SK-N-SH treated with all-trans-retinoic acid at 6 μM for 48 hours (cell line): ENCODE data around the gene TNS3.

Experiments used
- ARNTL ChIP-seq: fragments of 450-650 bp; formaldehyde crosslinking; IDR thresholded peaks from 2 replicates; pipeline ENCODE4 v1.5.0; 2020; ENCODE audit warnings: low read depth, mild to moderate bottlenecking, moderate library complexity, borderline replicate concordance
- BACH2 ChIP-seq: fragments of 250-450 bp; sonication (Bioruptor Pico); IDR thresholded peaks from 2 replicates; pipeline ENCODE4 v1.9.0; 2021; ENCODE audit warnings: mild to moderate bottlenecking, borderline replicate concordance
- CSDC2 ChIP-seq: fragments of 250-450 bp; sonication (Bioruptor Pico); IDR thresholded peaks from 2 replicates; pipeline ENCODE4 v1.5.0; 2020; ENCODE audit warnings: mild to moderate bottlenecking, moderate library complexity
- ISL1 ChIP-seq: fragments of 250-450 bp; sonication (Bioruptor Pico); IDR thresholded peaks from 2 replicates; pipeline ENCODE4 v2.1.2; 2022; ENCODE audit warnings: mild to moderate bottlenecking, moderate library complexity
- OSR1 ChIP-seq: fragments of 250-450 bp; sonication (Bioruptor Pico); IDR thresholded peaks from 2 replicates; pipeline ENCODE4 v1.8.0; 2022; ENCODE audit warnings: moderate library complexity, mild to moderate bottlenecking, inconsistent platforms
- PPARA ChIP-seq: fragments of 250-450 bp; sonication (Bioruptor Pico); IDR thresholded peaks from 2 replicates; pipeline ENCODE4 v1.5.0; 2020; ENCODE audit warnings: mild to moderate bottlenecking, borderline replicate concordance
- RARB ChIP-seq: fragments of 250-450 bp; sonication (Bioruptor Pico); IDR thresholded peaks from 2 replicates; pipeline ENCODE4 v1.8.0; 2021; ENCODE audit warnings: mild to moderate bottlenecking, moderate library complexity
- TCF4 ChIP-seq: fragments of 250-450 bp; sonication (Bioruptor Pico); IDR thresholded peaks from 2 replicates; pipeline ENCODE4 v1.8.0; 2021; ENCODE audit warnings: mild to moderate bottlenecking, moderate library complexity, borderline replicate concordance
- TOX ChIP-seq: fragments of 250-450 bp; sonication (Bioruptor Pico); IDR thresholded peaks from 2 replicates; pipeline ENCODE4 v1.8.0; 2021; ENCODE audit warnings: mild to moderate bottlenecking, moderate library complexity, borderline replicate concordance
- ZFP30 ChIP-seq: fragments of 450-650 bp; formaldehyde crosslinking; IDR thresholded peaks from 2 replicates; pipeline ENCODE4 v1.5.0; 2022; ENCODE audit warnings: mild to moderate bottlenecking, moderate library complexity
- ZNF8 ChIP-seq: fragments of 450-650 bp; formaldehyde crosslinking; IDR thresholded peaks from 2 replicates; pipeline ENCODE4 v1.5.0; 2020; ENCODE audit warnings: mild to moderate bottlenecking, moderate library complexity
- TF ChIP-seq, protein P1 (sequence below): fragments of 250-450 bp; sonication (Bioruptor Pico); IDR thresholded peaks from 2 replicates; pipeline ENCODE4 v1.8.0; 2020; ENCODE audit warnings: mild to moderate bottlenecking, moderate library complexity, borderline replicate concordance
- TF ChIP-seq, protein P2 (sequence below): fragments of 250-450 bp; sonication (Bioruptor Pico); IDR thresholded peaks from 2 replicates; pipeline ENCODE4 v1.5.0; 2020; ENCODE audit warnings: mild to moderate bottlenecking, moderate library complexity
- TF ChIP-seq, protein P3 (sequence below): fragments of 250-450 bp; sonication (Bioruptor Pico); IDR thresholded peaks from 2 replicates; pipeline ENCODE4 v1.8.0; 2021; ENCODE audit warnings: low read depth, mild to moderate bottlenecking, moderate library complexity, borderline replicate concordance

DNA sequence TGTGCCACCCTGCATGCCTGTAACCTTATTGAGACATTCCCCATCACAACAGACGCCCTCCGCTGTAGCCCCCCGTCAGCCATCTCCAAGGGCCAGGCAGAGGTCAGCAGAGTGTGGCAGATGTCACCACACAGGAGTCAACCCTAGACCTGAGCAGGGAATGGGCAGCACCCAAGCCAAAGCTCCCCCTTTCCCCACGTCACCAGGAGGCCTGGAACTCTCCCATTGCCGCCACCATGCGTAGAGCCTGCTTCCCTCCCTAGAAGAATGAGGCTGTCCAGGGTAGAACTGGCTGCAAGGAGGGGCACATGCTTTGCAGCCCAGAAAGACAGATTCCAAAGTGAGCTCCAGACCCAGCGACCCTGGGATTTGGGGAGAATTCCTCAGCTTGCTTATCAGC is 342.9 kb downstream of the TNS3 start:
- TF ChIP-seq, protein P1, sequence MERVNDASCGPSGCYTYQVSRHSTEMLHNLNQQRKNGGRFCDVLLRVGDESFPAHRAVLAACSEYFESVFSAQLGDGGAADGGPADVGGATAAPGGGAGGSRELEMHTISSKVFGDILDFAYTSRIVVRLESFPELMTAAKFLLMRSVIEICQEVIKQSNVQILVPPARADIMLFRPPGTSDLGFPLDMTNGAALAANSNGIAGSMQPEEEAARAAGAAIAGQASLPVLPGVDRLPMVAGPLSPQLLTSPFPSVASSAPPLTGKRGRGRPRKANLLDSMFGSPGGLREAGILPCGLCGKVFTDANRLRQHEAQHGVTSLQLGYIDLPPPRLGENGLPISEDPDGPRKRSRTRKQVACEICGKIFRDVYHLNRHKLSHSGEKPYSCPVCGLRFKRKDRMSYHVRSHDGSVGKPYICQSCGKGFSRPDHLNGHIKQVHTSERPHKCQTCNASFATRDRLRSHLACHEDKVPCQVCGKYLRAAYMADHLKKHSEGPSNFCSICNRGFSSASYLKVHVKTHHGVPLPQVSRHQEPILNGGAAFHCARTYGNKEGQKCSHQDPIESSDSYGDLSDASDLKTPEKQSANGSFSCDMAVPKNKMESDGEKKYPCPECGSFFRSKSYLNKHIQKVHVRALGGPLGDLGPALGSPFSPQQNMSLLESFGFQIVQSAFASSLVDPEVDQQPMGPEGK (CRISPR knock-in tag), result no peak
- TF ChIP-seq BACH2 (CRISPR knock-in tag) (no peak), ISL1 (CRISPR knock-in tag) (no peak), OSR1 (CRISPR knock-in tag) (no peak), RARB (no peak), CSDC2 (no peak), ARNTL (CRISPR knock-in tag) (no peak), PPARA (CRISPR knock-in tag) (no peak), ZNF8 (CRISPR knock-in tag) (no peak), TCF4 (CRISPR knock-in tag) (no peak), ZFP30 (no peak), TOX (CRISPR knock-in tag) (no peak)
- TF ChIP-seq, protein P2, sequence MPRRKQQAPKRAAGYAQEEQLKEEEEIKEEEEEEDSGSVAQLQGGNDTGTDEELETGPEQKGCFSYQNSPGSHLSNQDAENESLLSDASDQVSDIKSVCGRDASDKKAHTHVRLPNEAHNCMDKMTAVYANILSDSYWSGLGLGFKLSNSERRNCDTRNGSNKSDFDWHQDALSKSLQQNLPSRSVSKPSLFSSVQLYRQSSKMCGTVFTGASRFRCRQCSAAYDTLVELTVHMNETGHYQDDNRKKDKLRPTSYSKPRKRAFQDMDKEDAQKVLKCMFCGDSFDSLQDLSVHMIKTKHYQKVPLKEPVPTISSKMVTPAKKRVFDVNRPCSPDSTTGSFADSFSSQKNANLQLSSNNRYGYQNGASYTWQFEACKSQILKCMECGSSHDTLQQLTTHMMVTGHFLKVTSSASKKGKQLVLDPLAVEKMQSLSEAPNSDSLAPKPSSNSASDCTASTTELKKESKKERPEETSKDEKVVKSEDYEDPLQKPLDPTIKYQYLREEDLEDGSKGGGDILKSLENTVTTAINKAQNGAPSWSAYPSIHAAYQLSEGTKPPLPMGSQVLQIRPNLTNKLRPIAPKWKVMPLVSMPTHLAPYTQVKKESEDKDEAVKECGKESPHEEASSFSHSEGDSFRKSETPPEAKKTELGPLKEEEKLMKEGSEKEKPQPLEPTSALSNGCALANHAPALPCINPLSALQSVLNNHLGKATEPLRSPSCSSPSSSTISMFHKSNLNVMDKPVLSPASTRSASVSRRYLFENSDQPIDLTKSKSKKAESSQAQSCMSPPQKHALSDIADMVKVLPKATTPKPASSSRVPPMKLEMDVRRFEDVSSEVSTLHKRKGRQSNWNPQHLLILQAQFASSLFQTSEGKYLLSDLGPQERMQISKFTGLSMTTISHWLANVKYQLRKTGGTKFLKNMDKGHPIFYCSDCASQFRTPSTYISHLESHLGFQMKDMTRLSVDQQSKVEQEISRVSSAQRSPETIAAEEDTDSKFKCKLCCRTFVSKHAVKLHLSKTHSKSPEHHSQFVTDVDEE, result no peak
- TF ChIP-seq, protein P3, sequence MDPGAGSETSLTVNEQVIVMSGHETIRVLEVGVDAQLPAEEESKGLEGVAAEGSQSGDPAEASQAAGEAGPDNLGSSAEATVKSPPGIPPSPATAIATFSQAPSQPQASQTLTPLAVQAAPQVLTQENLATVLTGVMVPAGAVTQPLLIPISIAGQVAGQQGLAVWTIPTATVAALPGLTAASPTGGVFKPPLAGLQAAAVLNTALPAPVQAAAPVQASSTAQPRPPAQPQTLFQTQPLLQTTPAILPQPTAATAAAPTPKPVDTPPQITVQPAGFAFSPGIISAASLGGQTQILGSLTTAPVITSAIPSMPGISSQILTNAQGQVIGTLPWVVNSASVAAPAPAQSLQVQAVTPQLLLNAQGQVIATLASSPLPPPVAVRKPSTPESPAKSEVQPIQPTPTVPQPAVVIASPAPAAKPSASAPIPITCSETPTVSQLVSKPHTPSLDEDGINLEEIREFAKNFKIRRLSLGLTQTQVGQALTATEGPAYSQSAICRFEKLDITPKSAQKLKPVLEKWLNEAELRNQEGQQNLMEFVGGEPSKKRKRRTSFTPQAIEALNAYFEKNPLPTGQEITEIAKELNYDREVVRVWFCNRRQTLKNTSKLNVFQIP (CRISPR knock-in tag), result no peak
